Adrenal gland (tissue), 12 donors: Measurements from ENCODE around the gene STAM. TPM values are rescaled to one million over a fixed set of nuclear protein-coding genes. Genes with fewer than 3 reads are reported as not detected.

ENCODE experiments used
- DNase-seq, 7 donors: peaks; one replicate each; pipeline ENCODE4 v3.0.0-alpha.2; 2019 to 2020
- H3K27ac ChIP-seq, 5 donors: fragments of 200-600 bp; sonication (generic) in 4 of 5; 1 replicate in 3 of 5; 2 replicates in 2 of 5; pipeline versions ENCODE4 v1.5.1 to v1.8.0; 2016 to 2020; ENCODE audit warnings: mild to moderate bottlenecking in 1 of 5
- H3K27me3 ChIP-seq: fragments of 200-600 bp; 2 replicates; pipeline ENCODE4 v1.8.0; 2021
- H3K36me3 ChIP-seq, 2 donors: fragments of 200-600 bp; replicated peaks in 1 of 2; 1 replicate in 1 of 2; 2 replicates in 1 of 2; pipeline versions ENCODE4 v1.5.1 to v1.8.0; 2018 to 2022
- H3K4me1 ChIP-seq, 2 donors: fragments of 200-600 bp; replicated peaks in 1 of 2; 1 replicate in 1 of 2; 2 replicates in 1 of 2; pipeline versions ENCODE4 v1.5.1 to v1.8.0; 2018 to 2021
- H3K4me3 ChIP-seq, 4 donors: fragments of 200-600 bp; sonication (generic) in 3 of 4; one replicate each; pipeline ENCODE4 v1.5.1; 2016 to 2018
- H3K9me3 ChIP-seq, 3 donors: fragments of 200-600 bp; sonication (generic) in 1 of 3; replicated peaks in 1 of 3; 1 replicate in 2 of 3; 2 replicates in 1 of 3; pipeline versions ENCODE4 v1.5.1 to v1.8.0; 2016 to 2021
- POLR2A ChIP-seq, 2 donors: fragments of 450-650 bp; IDR thresholded peaks; one replicate each; pipeline ENCODE4 v1.6.1; 2017; ENCODE audit warnings: antibody characterized with exemption in 2 of 2, mild to moderate bottlenecking in 2 of 2, moderate library complexity in 1 of 2
- WGBS, 4 donors: extraction: QIAGEN DNeasy Blood & Tissue Kit in 2 of 4; methylation state at CpG; one replicate each; pipeline versions ENCODE4 v1.1.5 to v1.1.7; 2013 to 2017; 5-methylcytosine and 5-hydroxymethylcytosine counted together
- intact Hi-C, 2 donors: fragments of 100-400 bp; cut with DNase I; formaldehyde crosslinking; loops; one replicate each; pipeline versions ENCODE4 v1.14.1 to v1.15.0; 2022 to 2023
- polyA plus RNA-seq, 3 donors: library from polyadenylated mRNA; stranded (reverse); fragments of 200-250 nt in 2 of 3; fragments of 350-450 nt in 1 of 3; fragmentation: Illumina TruSeq in 1 of 3; extraction: RNeasy Lipid Tissue Mini Kit (QIAGEN cat#74804) in 1 of 3; gene quantifications; one replicate each; pipeline ENCODE4 v1.2.3, GENCODE V29; 2013 to 2014
- total RNA-seq, 9 donors: library from RNA; depleted of rRNA in 4 of 9; stranded (reverse); fragments of >200 nt in 4 of 9; fragments of 120-200 nt in 1 of 9; fragmentation: NEBNext Ultra II Directional in 1 of 9; extraction: Animal tissue kit (Norgen Biotek cat#: 25700) in 1 of 9; gene quantifications; one replicate each; pipeline versions ENCODE4 v1.1.0 to v1.2.4, GENCODE V29; 2013 to 2023
- TF ChIP-seq, protein P1 (sequence below), 6 experiments: fragments of 450-650 bp in 4 of 6; fragments of 200-600 bp in 2 of 6; sonication (generic) in 1 of 6; IDR thresholded peaks; 1 replicate in 5 of 6; 2 replicates in 1 of 6; pipeline versions ENCODE4 v1.5.1 to v1.8.0; 2016 to 2021; ENCODE audit warnings: antibody characterized with exemption in 6 of 6, mild to moderate bottlenecking in 2 of 6, moderate library complexity in 1 of 6
- donor health status: healthy with polysubstance abuse.
- donor health status: Bipolar disorder and iron deficiency.
- donor health status: DM: yes; HTN: yes; CAD: no.
- donor health status: DM: no; HTN: no; CAD: no.
- donor health status: DM: no; HTN: no; CAD: no.
- donor health status: DM: yes; HTN: yes; CAD: no.

The STAM gene
- total and polyA plus RNA-seq, 12 donors, result 10.3 to 58.4 (median 27.0) TPM

DNA sequence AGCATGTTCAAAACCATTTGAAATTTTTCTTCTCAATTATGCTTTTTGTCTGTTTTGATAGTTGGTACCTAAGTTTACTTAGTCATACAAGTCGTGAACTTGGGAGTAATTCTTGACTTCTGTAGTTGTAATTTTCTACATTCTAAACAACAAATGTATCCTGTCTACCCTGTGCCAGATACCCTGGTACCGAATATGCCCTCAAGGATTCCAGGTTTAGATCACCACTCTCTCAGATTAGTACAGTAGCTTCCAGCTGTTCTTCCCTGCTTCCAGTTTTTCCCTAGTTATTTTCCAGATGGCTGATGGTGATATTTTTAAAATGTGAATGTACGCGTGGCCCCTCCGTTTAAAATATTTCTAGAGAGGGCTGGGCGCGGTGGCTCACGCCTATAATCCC lies 6.5 kb downstream of the STAM start:
- Histone ChIP-seq H3K9me3 (no peaks in the 10 kb centered on the region), H3K4me1 (peaks cover 10 to 58% of the 10 kb centered on the region in 2 donors)
- no peak for DNase-seq

DNA sequence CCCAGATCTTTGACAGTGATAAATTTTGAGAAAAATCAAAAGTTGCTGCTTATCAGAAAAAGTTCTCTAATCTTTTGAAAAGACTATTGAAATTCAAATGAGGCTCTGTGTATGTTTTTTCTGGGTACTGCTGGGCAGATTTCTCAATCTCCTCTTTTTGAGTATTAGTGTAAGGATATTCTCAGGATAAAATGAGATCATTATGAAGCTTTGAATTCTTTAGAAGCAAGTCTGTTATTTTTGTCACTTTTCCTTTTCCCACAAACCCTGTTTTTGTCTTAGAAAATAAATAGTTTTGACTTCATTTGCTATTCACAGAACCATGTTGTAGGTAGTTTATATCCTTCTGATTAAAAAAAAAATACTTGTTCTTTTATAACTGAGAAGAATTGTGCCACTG lies 7.9 kb downstream of the STAM start:
- H3K4me1 ChIP-seq, result peaks cover 5 to 48% of the 10 kb centered on the region in 2 donors

More for the DNA sequence above, 6.5 kb downstream of the STAM start:
- 87 to 92% (median 88%) methylated on average over 8 of the region's 8 CpGs for WGBS, 4 donors
- H3K27ac ChIP-seq, result no peak overlapping the region
- no peaks in the 10 kb centered on the region for H3K27me3 ChIP-seq
- no peak overlapping the region for H3K4me3 ChIP-seq
- intact Hi-C loops, result no loop called here
- TF ChIP-seq POLR2A (IDR thresholded peaks at IDR 0.05), result no peak
- TF ChIP-seq, protein P1, sequence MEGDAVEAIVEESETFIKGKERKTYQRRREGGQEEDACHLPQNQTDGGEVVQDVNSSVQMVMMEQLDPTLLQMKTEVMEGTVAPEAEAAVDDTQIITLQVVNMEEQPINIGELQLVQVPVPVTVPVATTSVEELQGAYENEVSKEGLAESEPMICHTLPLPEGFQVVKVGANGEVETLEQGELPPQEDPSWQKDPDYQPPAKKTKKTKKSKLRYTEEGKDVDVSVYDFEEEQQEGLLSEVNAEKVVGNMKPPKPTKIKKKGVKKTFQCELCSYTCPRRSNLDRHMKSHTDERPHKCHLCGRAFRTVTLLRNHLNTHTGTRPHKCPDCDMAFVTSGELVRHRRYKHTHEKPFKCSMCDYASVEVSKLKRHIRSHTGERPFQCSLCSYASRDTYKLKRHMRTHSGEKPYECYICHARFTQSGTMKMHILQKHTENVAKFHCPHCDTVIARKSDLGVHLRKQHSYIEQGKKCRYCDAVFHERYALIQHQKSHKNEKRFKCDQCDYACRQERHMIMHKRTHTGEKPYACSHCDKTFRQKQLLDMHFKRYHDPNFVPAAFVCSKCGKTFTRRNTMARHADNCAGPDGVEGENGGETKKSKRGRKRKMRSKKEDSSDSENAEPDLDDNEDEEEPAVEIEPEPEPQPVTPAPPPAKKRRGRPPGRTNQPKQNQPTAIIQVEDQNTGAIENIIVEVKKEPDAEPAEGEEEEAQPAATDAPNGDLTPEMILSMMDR (IDR thresholded peaks at IDR 0.05), result no peak
- H3K36me3 ChIP-seq, result no peaks in the 10 kb centered on the region

DNA sequence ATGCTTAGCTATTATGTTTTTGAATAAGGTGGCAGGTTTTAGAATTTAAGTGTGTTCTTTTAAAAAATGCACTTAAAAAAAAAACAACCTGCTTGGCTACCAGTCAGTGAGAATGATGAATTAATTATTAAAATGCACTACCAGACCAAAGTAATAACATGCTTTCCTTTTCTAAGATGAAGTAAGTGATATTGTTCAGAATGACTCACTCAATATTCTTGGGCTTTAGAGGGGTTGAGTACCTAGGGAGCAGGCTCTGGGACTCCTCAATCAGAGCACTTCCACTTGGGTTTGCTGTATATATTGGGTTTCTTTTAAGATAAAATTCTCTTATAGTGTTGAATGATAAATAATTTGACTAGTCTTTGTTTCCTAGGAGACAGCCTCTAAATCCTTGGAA lies 8.6 kb downstream of the STAM start:
- H3K4me3 ChIP-seq, result no peak overlapping the region
- DNase-seq, result no peak
- H3K36me3 ChIP-seq, result no peaks in the 10 kb centered on the region
- H3K4me1 ChIP-seq, result peaks cover 5 to 42% of the 10 kb centered on the region in 2 donors
- H3K27ac ChIP-seq, result no peak overlapping the region
- no peak for TF ChIP-seq POLR2A (IDR thresholded peaks at IDR 0.05)
- no peaks in the 10 kb centered on the region for H3K27me3 ChIP-seq
- no peaks in the 10 kb centered on the region for H3K9me3 ChIP-seq
- intact Hi-C loops, result no loop called here

More for the DNA sequence above, 7.9 kb downstream of the STAM start:
- Histone ChIP-seq H3K36me3 (no peaks in the 10 kb centered on the region), H3K27ac (no peak overlapping the region), H3K9me3 (no peaks in the 10 kb centered on the region), H3K27me3 (no peaks in the 10 kb centered on the region), H3K4me3 (no peak overlapping the region)
- intact Hi-C loops, result no loop called here
- TF ChIP-seq POLR2A (IDR thresholded peaks at IDR 0.05), result no peak
- TF ChIP-seq, protein P1 (IDR thresholded peaks at IDR 0.05), result no peak
- DNase-seq, result no peak

DNA sequence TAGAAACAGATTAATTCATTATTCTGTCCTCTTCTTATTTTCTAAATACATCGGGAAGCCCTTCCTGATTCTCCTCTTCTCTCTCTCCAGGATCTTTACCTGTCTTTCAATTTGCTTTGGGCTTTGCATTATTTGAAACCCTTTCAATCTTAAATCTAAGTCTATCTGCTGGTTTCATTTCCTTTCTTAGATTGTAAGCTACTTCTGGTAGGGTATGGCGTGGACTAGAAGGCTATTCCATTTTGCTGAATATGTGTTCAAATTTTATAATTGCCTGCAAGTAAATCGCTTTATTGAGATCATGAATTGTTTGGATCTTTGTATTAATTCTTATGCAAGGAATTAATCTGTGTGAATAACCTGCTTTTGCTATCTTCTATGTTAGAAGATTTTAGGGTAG lies 11.1 kb downstream of the STAM start:
- intact Hi-C loops, result no loop called here
- no peaks in the 10 kb centered on the region for H3K27me3 ChIP-seq
- H3K27ac ChIP-seq, result peak overlapping the region in 1 of 5 donors; percentile 2
- no peak for DNase-seq
- H3K4me3 ChIP-seq, result no peak overlapping the region
- H3K9me3 ChIP-seq, result no peaks in the 10 kb centered on the region
- no peaks in the 10 kb centered on the region for H3K36me3 ChIP-seq
- TF ChIP-seq, protein P1 (IDR thresholded peaks at IDR 0.05), result no peak
- no peak for TF ChIP-seq POLR2A (IDR thresholded peaks at IDR 0.05)
- peaks cover 0 to 27% of the 10 kb centered on the region in 2 donors for H3K4me1 ChIP-seq
- 92 to 99% (median 95%) methylated on average over 3 of the region's 3 CpGs for WGBS, 4 donors

DNA sequence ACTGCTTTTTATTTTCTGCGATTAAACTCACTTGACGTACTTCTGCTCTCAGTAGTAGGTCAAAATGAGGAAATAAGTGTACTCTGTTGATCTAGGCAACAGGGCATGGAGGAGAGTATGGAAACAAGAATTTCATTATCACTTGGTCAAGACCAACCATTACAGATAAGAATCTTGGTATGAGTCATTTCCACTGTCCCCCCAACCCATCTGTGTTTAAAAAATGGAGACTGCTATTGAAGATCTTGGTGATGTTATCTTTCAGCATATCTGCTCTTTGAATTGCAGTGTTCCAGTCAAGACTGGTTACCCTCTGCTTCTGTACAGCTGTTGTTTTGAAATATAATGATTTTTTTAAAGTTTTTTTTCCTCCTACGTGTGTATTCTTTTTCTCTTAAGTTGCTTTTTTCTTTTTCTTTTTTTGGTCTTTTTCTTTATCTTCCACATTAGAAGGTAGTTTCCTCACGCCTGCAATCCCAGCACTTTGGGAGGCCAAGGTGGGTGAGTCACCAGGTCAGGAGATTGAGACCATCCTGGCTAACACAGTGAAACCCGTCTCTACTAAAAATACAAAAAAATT lies 11.7 kb downstream of the STAM start:
- 62 to 82% (median 67%) methylated on average over 5 of the region's 5 CpGs for WGBS, 4 donors
- Histone ChIP-seq H3K27ac (peak overlapping the region in 2 of 5 donors; percentile 2 to 9), H3K36me3 (peaks cover 0 to 3% of the 10 kb centered on the region in 2 donors), H3K9me3 (no peaks in the 10 kb centered on the region), H3K4me1 (peaks cover under 1 to 27% of the 10 kb centered on the region in 2 donors), H3K4me3 (no peak overlapping the region), H3K27me3 (no peaks in the 10 kb centered on the region)
- TF ChIP-seq POLR2A (IDR thresholded peaks at IDR 0.05), result no peak
- TF ChIP-seq, protein P1 (IDR thresholded peaks at IDR 0.05), result no peak
- DNase-seq, result peak in 3 of 7 donors; percentile 37 to 42 (median 39)
- intact Hi-C loops, result no loop called here
